ENCODE data around the gene CABYR.

Gene CABYR

GRCh38 chr18:24161304-24161703 lies 22.4 kb downstream of the CABYR start:
- TF ChIP-seq GATA2 (IDR thresholded peaks at IDR 0.05; ENCODE audit: low read depth, low read length) (no peak), GATA3 (IDR thresholded peaks at IDR 0.05; ENCODE audit: low read depth, low read length) (no peak)

GRCh38 chr18:24168496-24168895 lies 29.6 kb downstream of the CABYR start:
- TF ChIP-seq GATA2 (IDR thresholded peaks at IDR 0.05; ENCODE audit: low read depth, low read length) (no peak), GATA3 (IDR thresholded peaks at IDR 0.05; ENCODE audit: low read depth, low read length) (no peak)

DNA sequence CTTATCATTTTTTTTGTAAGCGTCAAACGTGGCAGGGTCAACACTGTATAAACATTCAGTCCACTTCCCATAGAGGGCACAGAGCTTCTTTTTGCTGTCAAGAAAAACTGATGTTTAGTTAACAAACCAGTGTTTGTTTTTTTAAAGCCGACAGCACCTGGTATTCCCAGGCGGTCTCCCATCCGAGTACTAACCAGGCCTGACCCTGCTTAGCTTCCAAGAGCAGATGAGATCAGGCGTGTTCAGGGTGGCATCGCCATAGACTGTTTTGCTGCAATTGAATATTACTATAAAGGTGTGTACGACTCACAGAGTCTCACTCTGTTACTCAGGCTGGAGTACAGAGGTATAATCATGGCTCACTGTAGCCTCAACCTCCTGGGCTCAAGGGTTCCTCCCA lies 31.5 kb downstream of the CABYR start:
- TF ChIP-seq GATA2 (IDR thresholded peaks at IDR 0.05; ENCODE audit: low read depth, low read length) = no peak
- no peak for TF ChIP-seq GATA3 (IDR thresholded peaks at IDR 0.05; ENCODE audit: low read depth, low read length)

DNA sequence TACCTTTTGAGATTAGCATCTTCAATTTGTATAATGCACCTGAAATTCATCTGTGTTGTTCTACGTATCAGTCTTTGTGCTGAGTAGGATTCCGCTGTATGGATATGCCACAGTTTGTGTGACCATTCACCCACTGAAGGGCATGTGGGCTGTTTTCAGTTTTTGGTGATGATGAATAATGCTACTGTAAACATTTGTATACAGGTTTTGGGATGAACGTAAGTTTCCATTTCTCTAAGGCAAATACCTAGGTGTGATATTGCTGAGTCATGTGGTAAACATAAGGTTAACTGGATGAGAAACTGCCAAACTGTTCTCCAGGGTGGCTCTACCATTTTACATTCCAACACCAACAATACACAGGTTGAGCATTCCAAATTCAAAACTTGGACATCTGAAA lies 35.1 kb downstream of the CABYR start:
- TF ChIP-seq GATA2 (IDR thresholded peaks at IDR 0.05; ENCODE audit: low read depth, low read length) (no peak), GATA3 (IDR thresholded peaks at IDR 0.05; ENCODE audit: low read depth, low read length) (no peak)

- no peak for TF ChIP-seq GATA3 (IDR thresholded peaks at IDR 0.05; ENCODE audit: low read depth, low read length)
- no peak for TF ChIP-seq GATA2 (IDR thresholded peaks at IDR 0.05; ENCODE audit: low read depth, low read length)
Measured at GRCh38 chr18:24176727-24177416, 38.0 kb downstream of the CABYR start.

DNA sequence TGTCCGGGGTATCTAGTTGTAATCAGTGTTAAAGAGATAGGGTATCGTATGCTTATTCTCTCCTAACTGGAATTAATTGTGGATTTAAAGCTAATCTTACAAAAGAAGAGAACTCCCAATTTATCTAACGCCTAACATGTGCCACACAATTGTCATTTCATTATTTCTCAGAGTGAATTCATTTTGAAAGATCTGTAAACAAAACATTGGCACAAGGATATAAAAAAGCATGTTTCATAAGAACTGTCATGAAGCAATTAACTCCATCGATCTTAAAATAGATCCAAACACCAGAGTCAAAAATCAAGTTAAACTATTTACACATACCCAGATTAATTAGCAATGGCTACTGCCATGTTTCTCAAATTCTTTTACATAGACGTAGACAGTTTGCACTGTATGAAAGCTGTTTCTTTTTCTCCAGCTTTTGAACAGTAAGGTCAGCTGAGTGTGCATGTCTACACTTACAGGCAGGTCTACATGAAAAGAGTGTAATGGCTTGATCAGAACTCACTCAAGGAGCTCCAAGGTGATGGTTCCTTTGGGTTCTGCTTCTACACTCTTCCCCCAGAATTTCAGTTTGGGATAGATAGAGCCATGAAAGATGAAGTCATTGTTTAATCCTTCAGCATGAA lies 38.8 kb downstream of the CABYR start:
- no peak for TF ChIP-seq GATA3 (IDR thresholded peaks at IDR 0.05; ENCODE audit: low read depth, low read length)
- no peak for TF ChIP-seq GATA2 (IDR thresholded peaks at IDR 0.05; ENCODE audit: low read depth, low read length)

DNA sequence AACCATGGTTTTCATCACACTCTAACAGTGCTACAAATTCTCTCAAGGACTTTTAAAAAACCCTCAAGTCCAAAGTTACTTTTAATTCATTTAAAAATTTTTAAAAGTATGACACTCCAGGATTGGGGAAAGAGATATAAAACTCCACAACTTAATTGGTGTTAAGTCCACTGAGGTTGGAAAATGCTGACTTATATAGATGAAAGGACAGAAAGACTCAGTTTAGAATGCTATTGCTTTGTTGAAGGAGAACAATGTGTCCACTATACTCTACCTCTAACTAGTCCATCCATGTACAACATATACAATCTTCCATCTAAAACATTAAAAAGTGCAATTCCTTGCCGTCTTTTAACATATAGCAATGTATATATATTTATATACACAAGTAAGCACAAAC lies 41.2 kb downstream of the CABYR start:
- no peak for TF ChIP-seq GATA2 (IDR thresholded peaks at IDR 0.05; ENCODE audit: low read depth, low read length)
- no peak for TF ChIP-seq GATA3 (IDR thresholded peaks at IDR 0.05; ENCODE audit: low read depth, low read length)

GRCh38 chr18:24181806-24182205 lies 42.9 kb downstream of the CABYR start:
- no peak for TF ChIP-seq GATA3 (IDR thresholded peaks at IDR 0.05; ENCODE audit: low read depth, low read length)
- no peak for TF ChIP-seq GATA2 (IDR thresholded peaks at IDR 0.05; ENCODE audit: low read depth, low read length)

GRCh38 chr18:24185805-24186204 lies 46.9 kb downstream of the CABYR start:
- TF ChIP-seq GATA2 (IDR thresholded peaks at IDR 0.05; ENCODE audit: low read depth, low read length) (no peak), GATA3 (IDR thresholded peaks at IDR 0.05; ENCODE audit: low read depth, low read length) (no peak)

GRCh38 chr18:24187049-24187448 lies 48.2 kb downstream of the CABYR start:
- TF ChIP-seq GATA2 (IDR thresholded peaks at IDR 0.05; ENCODE audit: low read depth, low read length) (no peak), GATA3 (IDR thresholded peaks at IDR 0.05; ENCODE audit: low read depth, low read length) (no peak)

GRCh38 chr18:24187689-24188088 lies 48.8 kb downstream of the CABYR start:
- no peak for TF ChIP-seq GATA2 (IDR thresholded peaks at IDR 0.05; ENCODE audit: low read depth, low read length)
- no peak for TF ChIP-seq GATA3 (IDR thresholded peaks at IDR 0.05; ENCODE audit: low read depth, low read length)

DNA sequence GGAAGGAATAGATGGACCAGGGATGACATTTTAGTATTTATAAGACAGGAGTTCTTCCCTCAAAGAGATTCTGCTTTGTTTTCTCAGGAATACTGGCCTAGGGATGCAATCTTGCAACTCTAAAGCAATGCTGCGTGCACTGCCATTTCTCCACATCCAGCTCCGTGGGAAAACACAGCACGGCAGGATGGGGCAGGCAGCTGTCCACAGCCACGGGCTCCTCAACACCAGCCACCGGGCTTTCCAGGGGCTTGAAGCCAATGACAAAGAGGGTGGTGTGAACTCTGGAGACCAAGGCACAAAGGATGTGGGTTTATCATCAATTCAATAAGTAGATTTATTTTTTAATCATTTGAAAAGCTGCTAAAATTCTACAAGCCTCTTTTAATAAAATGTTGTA lies 49.3 kb downstream of the CABYR start:
- TF ChIP-seq GATA2 (IDR thresholded peaks at IDR 0.05; ENCODE audit: low read depth, low read length) = no peak
- TF ChIP-seq GATA3 (IDR thresholded peaks at IDR 0.05; ENCODE audit: low read depth, low read length) = no peak

GRCh38 chr18:24189007-24189528 lies 50.2 kb downstream of the CABYR start:
- no peak for TF ChIP-seq GATA2 (IDR thresholded peaks at IDR 0.05; ENCODE audit: low read depth, low read length)

DNA sequence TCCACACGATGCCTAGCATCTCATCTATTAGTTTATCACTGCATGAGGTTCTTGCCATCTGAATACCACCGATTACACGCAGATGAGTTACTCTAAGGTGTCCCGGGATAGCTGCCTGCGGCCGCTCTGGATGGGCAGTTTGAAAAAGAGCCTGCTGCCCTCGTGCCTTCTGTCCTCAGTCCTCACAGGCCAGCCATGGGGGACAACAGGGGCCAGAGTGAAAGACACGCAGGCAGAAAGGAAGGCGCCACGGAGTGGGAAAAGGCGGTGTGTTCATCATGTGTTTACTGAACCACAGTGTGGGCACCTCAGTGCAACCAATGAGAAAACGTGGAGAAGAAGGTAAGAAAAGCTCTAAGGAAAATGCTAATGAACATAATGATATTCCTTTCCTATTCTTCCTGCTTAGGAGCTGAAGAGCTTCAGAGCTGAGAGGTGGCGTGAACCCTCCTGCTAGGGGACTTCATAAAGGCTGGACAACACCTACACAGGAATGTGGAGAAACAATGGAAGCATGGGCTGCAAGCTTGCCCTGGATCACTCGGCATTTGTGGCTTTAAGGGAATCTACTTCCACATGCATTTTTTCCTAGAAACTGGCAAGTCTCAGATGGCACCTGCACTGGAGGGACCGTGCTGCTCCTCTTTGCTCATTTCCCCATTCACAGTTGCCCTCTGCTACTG lies 50.9 kb downstream of the CABYR start:
- TF ChIP-seq GATA2 (IDR thresholded peaks at IDR 0.05; ENCODE audit: low read depth, low read length) = no peak
- no peak for TF ChIP-seq GATA3 (IDR thresholded peaks at IDR 0.05; ENCODE audit: low read depth, low read length)

- peak; percentile 34; the same call in 1 of the 2 replicates for TF ChIP-seq GATA3 (IDR thresholded peaks at IDR 0.05; ENCODE audit: low read depth, low read length)
- peak; percentile 63; the same call in 1 of the 2 replicates for TF ChIP-seq GATA2 (IDR thresholded peaks at IDR 0.05; ENCODE audit: low read depth, low read length)
Measured at GRCh38 chr18:24190590-24190989, 51.7 kb downstream of the CABYR start.

Data from SH-SY5Y (cell line).